Measurements from ENCODE around the gene PAK5.

The PAK5 gene

GRCh38 chr20:9518576-9519175, 320.2 kb downstream of the PAK5 start:
- DNase-seq (ENCODE audit: low read depth in 2 of 2) = no peak

- DNase-seq (ENCODE audit: low read depth in 2 of 2) = no peak
Observed at GRCh38 chr20:9517297-9518162, 321.3 kb downstream of the PAK5 start.

- DNase-seq (ENCODE audit: low read depth in 2 of 2) = no peak
Observed at GRCh38 chr20:9516234-9516871, 322.5 kb downstream of the PAK5 start.

- DNase-seq (ENCODE audit: low read depth in 2 of 2) = no peak
Observed at GRCh38 chr20:9515741-9516233, 323.1 kb downstream of the PAK5 start.

GRCh38 chr20:9515214-9515585, 323.7 kb downstream of the PAK5 start:
- no peak for DNase-seq (ENCODE audit: low read depth in 2 of 2)

- no peak for DNase-seq (ENCODE audit: low read depth in 2 of 2)
Observed at GRCh38 chr20:9514461-9515213, 324.2 kb downstream of the PAK5 start, which contains the start of gene LAMP5. TSS of gene LAMP5 (plus strand) at chr20:9514590. CDS start at chr20:9514853, 263 bp downstream.

- no peak for DNase-seq (ENCODE audit: low read depth in 2 of 2)
Observed at GRCh38 chr20:9514072-9514460, 324.8 kb downstream of the PAK5 start.

- no peak for DNase-seq (ENCODE audit: low read depth in 2 of 2)
Observed at GRCh38 chr20:9510911-9511310, 328.0 kb downstream of the PAK5 start.

GRCh38 chr20:9509246-9509645, 329.6 kb downstream of the PAK5 start:
- DNase-seq (ENCODE audit: low read depth in 2 of 2) = no peak

GRCh38 chr20:9508696-9509178, 330.1 kb downstream of the PAK5 start:
- no peak for DNase-seq (ENCODE audit: low read depth in 2 of 2)

GRCh38 chr20:9508240-9508661, 330.6 kb downstream of the PAK5 start:
- no peak for DNase-seq (ENCODE audit: low read depth in 2 of 2)

- no peak for DNase-seq (ENCODE audit: low read depth in 2 of 2)
Observed at GRCh38 chr20:9507544-9508239, 331.2 kb downstream of the PAK5 start.

GRCh38 chr20:9506964-9507369, 331.9 kb downstream of the PAK5 start:
- no peak for DNase-seq (ENCODE audit: low read depth in 2 of 2)

- DNase-seq (ENCODE audit: low read depth in 2 of 2) = no peak
Observed at GRCh38 chr20:9506280-9506821, 332.5 kb downstream of the PAK5 start.

- DNase-seq (ENCODE audit: low read depth in 2 of 2) = no peak
Observed at GRCh38 chr20:9503526-9504245, 335.2 kb downstream of the PAK5 start.

- no peak for DNase-seq (ENCODE audit: low read depth in 2 of 2)
Observed at GRCh38 chr20:9501473-9501872, 337.4 kb downstream of the PAK5 start.

- no peak for DNase-seq (ENCODE audit: low read depth in 2 of 2)
Observed at GRCh38 chr20:9500121-9500520, 338.8 kb downstream of the PAK5 start.

- DNase-seq (ENCODE audit: low read depth in 2 of 2) = no peak
Observed at GRCh38 chr20:9499126-9499899, 339.6 kb downstream of the PAK5 start.

- DNase-seq (ENCODE audit: low read depth in 2 of 2) = no peak
Observed at GRCh38 chr20:9498322-9498721, 340.6 kb downstream of the PAK5 start.

All from stimulated activated CD4-positive, alpha-beta T cell treated with anti-CD3 and anti-CD28 coated beads, Interleukin-4, amount 100 ng/mL, for 48 hours (primary cell).